GM21367 (cell line): ENCODE results near the gene MAPK8IP1.
A peak's percentile ranks its signal among the peaks of the same experiment; 100 is the strongest.

Source experiments
- ATAC-seq: cut with Tn5 transposase; IDR thresholded peaks from one replicate; pipeline ENCODE4 v1.9.1; 2021; ENCODE audit not compliant: unreplicated experiment

MAPK8IP1 gene

DNA sequence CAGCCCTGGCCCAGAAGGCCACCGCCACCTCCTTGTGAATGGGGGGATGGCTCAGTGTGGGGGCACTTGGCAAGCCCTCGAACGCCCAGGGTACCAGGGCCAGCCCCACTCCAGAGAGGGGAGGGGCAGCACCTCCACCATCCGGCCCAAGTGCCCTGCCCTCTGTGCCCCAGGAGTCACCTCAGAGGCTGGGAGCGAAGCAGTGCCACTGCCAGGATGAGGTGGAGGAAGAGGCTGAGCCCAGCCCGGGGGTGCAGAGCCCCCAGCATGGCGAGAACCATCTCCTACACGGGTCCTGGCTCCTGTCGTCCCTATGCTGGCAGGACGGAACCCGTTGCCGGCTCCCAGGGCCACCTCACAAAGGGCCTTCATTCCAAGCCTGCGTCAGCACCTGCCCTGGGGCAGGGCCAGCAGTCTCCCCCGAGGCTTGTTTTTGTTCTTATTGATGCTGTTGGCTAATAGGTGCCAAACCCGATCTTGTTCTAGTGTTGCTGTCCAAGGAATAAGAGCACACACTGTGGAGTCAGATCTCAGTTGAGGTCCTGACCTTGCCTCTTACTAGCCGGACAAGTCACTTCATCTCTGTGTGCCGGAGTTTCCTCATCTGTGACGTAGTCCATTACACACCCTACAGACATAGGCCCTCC, 21.6 kb downstream of the MAPK8IP1 start, which contains the start of gene FREY1:
TSS of gene FREY1 (minus strand) at position 307 of the 647 bp plus-strand sequence. CDS start at position 281, 26 bp downstream.
- no peak for ATAC-seq

DNA sequence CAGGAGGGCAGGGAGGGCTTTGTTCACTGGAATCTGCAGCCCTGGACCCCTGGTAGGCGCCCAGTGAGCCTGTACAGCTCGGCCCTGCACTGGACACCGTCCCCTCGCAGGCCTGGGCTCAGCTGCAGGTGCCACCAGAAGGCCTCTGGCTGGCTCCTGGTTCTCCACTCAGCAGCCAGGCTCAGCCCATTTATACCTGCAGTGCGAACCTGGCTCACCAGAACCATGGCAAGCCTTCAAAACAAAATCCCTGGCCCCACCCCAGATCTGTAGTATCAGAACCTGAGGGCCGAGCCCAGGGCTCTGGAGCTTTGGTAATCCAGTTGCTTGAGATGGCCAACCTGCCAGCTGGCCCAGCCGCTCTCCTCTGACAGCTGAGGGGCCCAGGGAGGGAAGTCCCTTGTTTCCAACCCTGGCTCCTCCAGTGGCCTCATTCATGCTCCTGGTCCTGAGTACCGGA, 22.5 kb downstream of the MAPK8IP1 start:
- no peak for ATAC-seq

GRCh38 chr11:45909594-45910475, 24.4 kb downstream of the MAPK8IP1 start:
- ATAC-seq, result no peak

- no peak for ATAC-seq
Measured at GRCh38 chr11:45910623-45911022, 25.2 kb downstream of the MAPK8IP1 start.

- ATAC-seq, result no peak
Measured at GRCh38 chr11:45913514-45913913, 28.1 kb downstream of the MAPK8IP1 start.

- ATAC-seq, result no peak
Measured at GRCh38 chr11:45913942-45914635, 28.6 kb downstream of the MAPK8IP1 start.

DNA sequence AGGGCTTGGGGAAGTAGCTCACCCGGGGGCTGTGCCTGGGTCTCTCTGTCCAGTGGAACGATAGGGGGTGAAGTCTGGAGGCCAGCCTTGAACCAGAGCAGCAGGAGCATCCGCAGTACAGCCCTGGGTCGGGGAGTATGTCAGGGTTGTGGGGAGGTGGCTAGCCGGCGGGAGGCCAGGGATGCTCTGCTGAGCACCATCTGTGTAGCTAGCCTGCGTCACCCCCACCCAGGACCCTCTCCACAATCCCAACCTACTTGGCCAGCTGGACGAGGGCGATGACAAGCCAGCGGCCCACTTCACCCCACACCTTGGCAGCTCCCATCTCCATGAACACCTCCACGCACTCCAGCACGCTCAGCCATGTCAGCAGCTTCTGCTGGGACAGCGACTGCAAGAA, 30.0 kb downstream of the MAPK8IP1 start:
- no peak for ATAC-seq

GRCh38 chr11:45917286-45917622, 31.8 kb downstream of the MAPK8IP1 start:
- no peak for ATAC-seq

DNA sequence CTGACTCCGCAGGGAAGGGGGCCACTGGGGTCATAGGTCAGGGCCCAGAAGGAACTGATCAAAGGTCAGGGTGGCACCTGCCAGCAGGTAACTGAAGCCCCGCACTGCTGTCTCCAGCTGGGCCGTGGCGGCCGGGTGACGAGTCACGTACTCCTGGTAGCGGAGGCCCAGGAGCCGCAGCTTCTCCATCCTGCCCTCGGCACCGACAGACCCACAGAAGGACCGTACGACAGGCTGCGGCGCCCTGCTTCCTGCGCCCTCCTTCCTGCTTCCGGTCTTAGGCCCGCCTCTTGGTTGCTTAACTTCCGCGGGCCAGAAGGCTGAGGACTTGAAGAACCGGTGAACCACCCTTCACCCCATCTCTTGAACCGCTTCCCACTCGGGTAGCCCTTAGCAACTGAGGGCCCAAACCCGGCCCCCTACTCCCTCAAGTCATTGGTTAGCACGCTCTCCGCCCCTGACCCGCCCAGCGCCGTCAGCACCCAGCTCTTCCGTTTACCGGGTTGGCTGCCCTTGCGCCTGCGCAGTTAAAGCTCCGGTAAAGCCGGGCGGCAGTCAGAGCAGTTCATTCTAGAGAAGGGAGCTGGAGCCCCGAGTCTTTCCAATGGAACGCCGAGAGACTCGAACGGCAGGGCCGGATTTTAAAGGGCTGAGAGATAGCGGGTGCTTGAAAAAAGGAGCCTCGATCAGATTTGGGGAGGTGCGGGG, 32.3 kb downstream of the MAPK8IP1 start, which contains the start of gene PEX16:
TSS of gene PEX16 (minus strand) at position 255 of the 708 bp plus-strand sequence. CDS start at position 189, 66 bp downstream.
- ATAC-seq, result peak; percentile 82

DNA sequence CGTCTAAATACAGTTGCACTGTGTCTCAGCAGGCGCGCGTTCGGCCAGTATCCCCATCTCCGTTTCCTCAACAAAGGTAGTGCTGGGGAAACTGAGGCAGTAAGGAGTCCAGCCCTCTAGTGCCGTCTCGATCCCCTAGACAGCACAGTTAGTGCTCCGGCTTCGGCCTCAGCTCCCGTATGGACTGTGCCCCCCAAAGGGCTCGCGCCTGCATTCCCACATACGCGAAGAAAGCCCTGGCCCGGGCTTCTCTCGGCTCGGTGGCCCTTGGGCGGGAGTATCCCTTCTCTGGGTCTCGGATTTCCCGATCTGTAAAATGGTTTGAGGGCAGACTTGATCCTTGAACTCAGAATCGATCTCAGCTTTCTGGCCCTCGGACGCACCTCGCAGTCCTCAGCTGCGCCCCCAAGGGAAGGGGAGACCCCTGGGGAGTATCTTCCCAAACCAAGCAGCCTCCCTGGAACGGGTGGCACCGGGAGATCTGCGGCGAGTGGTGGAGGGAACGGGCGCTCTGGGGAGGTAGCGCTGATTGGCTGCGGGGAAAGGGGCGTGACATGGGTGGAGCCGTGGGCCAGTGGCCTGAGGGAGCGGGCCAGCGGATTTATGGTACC, 33.0 kb downstream of the MAPK8IP1 start:
- ATAC-seq, result peak; percentile 38

DNA sequence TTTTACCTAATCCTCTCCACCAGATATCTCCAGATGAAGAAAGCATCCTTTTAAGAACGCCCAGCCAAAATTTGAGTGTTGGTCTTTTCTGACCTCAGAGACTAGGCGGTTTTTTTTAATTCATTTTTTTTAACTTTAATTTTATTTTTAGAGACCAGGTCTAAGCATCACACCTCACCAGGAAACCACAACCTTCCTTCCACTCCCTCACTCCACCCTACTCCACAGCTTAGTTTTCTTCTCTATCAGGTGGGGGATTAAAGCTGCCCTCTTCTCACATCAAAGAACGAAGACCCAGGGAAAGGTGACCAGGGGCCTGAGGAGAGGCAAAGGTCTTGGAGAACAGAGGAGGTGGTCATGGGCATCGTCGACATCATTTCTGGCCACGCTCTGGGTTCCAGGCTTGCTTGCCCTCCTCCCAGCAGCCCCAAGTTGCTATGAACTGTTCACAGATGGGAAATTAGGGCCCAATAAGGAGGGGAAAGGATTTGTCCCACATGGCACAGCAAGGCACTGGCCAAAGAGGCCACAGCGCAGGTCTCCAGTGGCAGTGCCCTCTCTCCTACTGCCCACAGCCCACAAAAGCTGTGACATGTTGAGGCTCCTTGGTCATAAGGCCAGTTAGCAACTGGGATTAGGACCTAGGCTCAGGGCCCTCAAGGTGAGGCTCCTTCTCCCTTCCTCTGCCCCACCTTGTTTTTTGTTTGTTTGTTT, 33.7 kb downstream of the MAPK8IP1 start:
- ATAC-seq, result no peak

DNA sequence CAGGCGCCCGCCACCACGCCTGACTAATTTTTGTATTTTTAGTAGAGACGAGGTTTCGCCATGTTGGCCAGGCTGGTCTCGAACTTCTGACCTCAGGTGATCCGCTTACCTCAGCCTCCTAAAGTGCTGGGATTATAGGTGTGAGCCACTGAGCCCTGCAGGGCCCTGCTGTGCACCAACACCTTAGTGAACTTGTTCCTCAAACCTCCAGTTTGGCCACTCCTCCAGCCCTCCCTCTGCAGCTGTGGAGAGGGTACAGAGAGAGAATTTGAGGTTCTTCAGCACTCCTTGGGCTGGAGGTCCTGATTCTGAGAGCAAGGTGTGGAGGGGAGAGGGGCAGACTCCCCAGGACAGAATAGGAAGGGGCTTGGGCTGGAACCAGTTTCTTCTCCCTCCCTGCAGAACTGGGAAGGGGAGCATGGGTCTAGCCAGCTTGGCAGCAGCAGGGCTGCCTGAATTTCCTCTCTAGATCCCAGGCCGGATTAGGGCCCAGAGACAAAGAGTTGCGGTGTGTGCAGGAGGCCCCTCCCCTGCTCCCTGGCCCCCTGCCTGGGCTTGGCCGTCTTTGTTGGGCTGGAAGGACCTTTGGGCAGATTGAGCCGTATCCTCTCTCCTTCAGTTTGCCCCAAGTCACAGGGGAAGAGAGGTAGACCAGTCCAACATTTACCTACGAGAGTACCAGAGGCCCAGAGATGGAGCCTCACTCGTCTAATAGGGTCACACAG, 34.5 kb downstream of the MAPK8IP1 start:
- no peak for ATAC-seq

DNA sequence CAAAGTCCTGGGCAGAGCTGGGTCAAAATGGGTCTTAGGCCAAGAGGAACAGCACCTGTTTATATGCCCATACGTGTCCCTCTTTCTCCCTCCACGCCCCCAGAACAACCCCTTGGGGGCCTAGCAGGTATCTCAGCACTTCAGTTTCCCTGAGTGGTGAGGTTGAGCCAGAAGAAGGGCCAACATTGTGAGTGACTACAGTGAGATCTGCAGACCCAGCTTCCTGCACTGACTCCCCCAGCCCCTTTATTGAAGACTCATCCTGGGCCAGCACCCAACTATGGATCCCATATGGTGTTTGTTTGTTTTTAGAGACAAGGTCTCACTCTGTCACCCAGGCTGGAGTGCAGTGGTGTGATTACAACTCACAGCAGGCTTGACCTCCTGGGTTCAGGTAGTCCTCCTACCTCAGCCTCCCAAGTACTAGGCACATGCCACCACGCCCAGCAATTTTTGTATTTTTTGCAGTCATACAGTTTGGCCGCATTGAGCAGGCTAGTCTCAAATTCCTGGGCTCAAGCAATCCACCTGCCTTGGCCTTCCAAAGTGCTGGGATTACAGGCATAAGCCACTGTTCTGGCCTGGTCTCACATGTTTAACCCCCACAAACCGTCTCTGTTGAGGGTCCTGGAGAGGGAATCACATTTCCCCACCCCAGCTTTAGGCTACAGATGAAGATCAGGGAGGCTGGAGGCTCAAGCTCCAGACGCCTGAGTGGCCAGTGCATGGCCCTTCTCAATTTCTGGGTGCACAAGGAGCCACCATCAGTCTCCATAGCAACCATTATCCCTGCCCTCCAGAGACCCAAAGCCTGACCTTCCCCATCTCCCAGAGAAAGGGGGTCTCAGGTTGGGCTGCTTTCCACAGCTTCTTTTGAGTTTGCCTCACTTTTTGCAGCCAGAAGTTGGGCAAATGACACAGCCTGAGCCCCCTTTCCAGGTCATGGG, 35.4 kb downstream of the MAPK8IP1 start:
- ATAC-seq, result no peak

GRCh38 chr11:45921561-45922424, 36.3 kb downstream of the MAPK8IP1 start:
- no peak for ATAC-seq

- no peak for ATAC-seq
Measured at GRCh38 chr11:45922425-45923082, 37.1 kb downstream of the MAPK8IP1 start, which contains the start of gene LARGE2. Gene LARGE2 (plus strand): TSS chr11:45922656. CDS start chr11:45922883, 227 bp downstream.
